Measurements from ENCODE around the gene RFFL. TPM values are rescaled to one million over a fixed set of nuclear protein-coding genes. Genes with fewer than 3 reads are reported as not detected.
"Not testable (repeated sequence)": the region's sequence is repeated elsewhere in the genome, so short reads cannot be mapped to it uniquely, and the experiment has no call there.

Gene RFFL
- total RNA-seq: 10 to 100 TPM; 45.2 to 69.1 (median 64.1) TPM
- long read RNA-seq, donor 1, full-length matches to known transcripts: 32 of 53 reads
- long read RNA-seq, donor 1, partial matches to known transcripts: 4 of 53 reads
- long read RNA-seq, donor 1, other reads (novel, unspliced or antisense): 17 of 53 reads
- long read RNA-seq, donor 2, partial matches to known transcripts: 1 of 13 reads
- long read RNA-seq, donor 2, other reads (novel, unspliced or antisense): 12 of 13 reads

- Histone ChIP-seq H3K36me3 (ENCODE audit: low read depth) (no peaks in the 10 kb centered on the region), H3K9me3 (no peaks in the 10 kb centered on the region), H3K4me1 (ENCODE audit: low read depth) (peaks cover 13% of the 10 kb centered on the region), H3K4me3 (no peak within 1 kb of the TSS)
- peak; percentile 75 to 90 (median 85) for DNase-seq
- peak; percentile 99 for ATAC-seq
- intact Hi-C loops (cut with DNase I, micrococcal nuclease): no loop called here
- TF ChIP-seq CTCF (IDR thresholded peaks at IDR 0.05): no peak
Measured at GRCh38 chr17:35063514-35064223, at the start of gene RFFL. TSS of gene RFFL (minus strand) at chr17:35063707. CDS start at chr17:35026553, 37,154 bp downstream.

DNA sequence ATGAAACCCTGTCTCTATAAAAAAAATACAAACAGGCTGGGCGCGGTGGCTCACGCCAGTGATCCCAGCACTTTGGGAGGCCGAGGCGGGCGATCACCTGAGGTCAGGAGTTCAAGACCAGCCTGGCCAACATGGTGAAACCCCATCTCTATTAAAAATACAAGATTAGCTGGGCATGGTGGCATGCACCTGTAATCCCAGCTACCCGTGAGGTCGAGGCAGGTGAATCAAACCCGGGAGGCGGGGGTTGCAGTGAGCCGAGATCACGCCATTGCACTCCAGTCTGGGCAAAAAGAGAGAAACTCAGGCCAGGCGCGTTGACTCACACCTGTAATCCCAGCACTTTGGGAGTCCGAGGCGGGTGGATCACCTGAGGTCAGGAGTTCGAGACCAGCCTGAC lies 47.3 kb upstream of the RFFL start:
- H3K9me3 ChIP-seq; H3K4me3 ChIP-seq; H3K36me3 ChIP-seq (ENCODE audit: low read depth); H3K4me1 ChIP-seq (ENCODE audit: low read depth); ATAC-seq; DNase-seq: not testable (repeated sequence)
- intact Hi-C loops (cut with DNase I, micrococcal nuclease): loop anchor here in 1 of 2 donors (10.0 kb wide), 1 partner anchor 566 kb away; no protein-coding TSS in a partner anchor

DNA sequence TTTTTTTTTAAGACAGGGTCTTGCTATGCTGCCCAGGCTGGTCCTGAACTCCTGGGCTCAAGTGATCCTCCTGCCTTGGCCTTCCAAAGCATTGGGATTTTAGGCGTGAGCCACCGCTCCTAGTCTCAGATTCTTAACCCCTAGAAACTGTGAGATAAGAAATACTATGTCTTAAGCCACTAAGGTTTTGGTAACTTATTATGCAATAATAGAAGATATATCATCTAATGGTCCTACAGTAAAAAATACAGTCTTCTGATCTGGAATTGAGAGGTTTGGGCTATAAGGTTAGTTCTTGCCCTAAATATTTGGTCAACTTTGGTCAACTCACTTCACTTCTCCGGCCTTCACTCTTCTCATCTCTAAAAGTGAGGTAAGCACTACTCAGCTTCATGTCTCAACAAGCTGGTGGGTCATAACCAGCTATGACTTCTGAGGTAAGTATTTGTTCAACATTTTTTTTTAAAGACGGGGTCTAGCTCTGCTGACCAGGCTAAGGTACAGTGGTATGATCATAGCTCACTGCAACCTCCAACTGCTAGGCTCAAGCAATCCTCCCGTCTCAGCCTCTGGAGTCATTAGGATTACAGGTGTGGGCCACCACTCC lies 41.4 kb upstream of the RFFL start:
- TF ChIP-seq CTCF (IDR thresholded peaks at IDR 0.05): no peak
- intact Hi-C loops (cut with DNase I, micrococcal nuclease): no loop called here
- no peaks in the 10 kb centered on the region for H3K9me3 ChIP-seq
- H3K4me1 ChIP-seq (ENCODE audit: low read depth): no peaks in the 10 kb centered on the region
- no peak overlapping the region for H3K4me3 ChIP-seq
- DNase-seq (no peak), ATAC-seq (no peak)
- no peaks in the 10 kb centered on the region for H3K36me3 ChIP-seq (ENCODE audit: low read depth)

GRCh38 chr17:35103271-35103670 lies 39.8 kb upstream of the RFFL start:
- no peak for TF ChIP-seq CTCF (IDR thresholded peaks at IDR 0.05)
- Histone ChIP-seq H3K4me3 (no peak overlapping the region), H3K36me3 (ENCODE audit: low read depth) (no peaks in the 10 kb centered on the region), H3K4me1 (ENCODE audit: low read depth) (no peaks in the 10 kb centered on the region), H3K9me3 (no peaks in the 10 kb centered on the region)
- intact Hi-C loops (cut with DNase I, micrococcal nuclease): no loop called here
- ATAC-seq (no peak), DNase-seq (no peak)

GRCh38 chr17:35101725-35102124 lies 38.2 kb upstream of the RFFL start:
- no peak overlapping the region for H3K4me3 ChIP-seq
- intact Hi-C loops (cut with DNase I, micrococcal nuclease): no loop called here
- no peaks in the 10 kb centered on the region for H3K4me1 ChIP-seq (ENCODE audit: low read depth)
- DNase-seq (no peak), ATAC-seq (no peak)
- H3K9me3 ChIP-seq: no peaks in the 10 kb centered on the region
- H3K36me3 ChIP-seq (ENCODE audit: low read depth): no peaks in the 10 kb centered on the region
- no peak for TF ChIP-seq CTCF (IDR thresholded peaks at IDR 0.05)

- ATAC-seq: no peak
- DNase-seq: no peak
- Histone ChIP-seq H3K4me3 (no peak overlapping the region), H3K36me3 (ENCODE audit: low read depth) (no peaks in the 10 kb centered on the region), H3K9me3 (no peaks in the 10 kb centered on the region), H3K4me1 (ENCODE audit: low read depth) (no peaks in the 10 kb centered on the region)
- intact Hi-C loops (cut with DNase I, micrococcal nuclease): no loop called here
- TF ChIP-seq CTCF (IDR thresholded peaks at IDR 0.05): no peak
Measured at GRCh38 chr17:35101036-35101435, 37.5 kb upstream of the RFFL start.

Data from mucosa of descending colon (tissue), 3 donors.